ENCODE measurements around the gene SDCBP2.

The SDCBP2 gene, protein sequence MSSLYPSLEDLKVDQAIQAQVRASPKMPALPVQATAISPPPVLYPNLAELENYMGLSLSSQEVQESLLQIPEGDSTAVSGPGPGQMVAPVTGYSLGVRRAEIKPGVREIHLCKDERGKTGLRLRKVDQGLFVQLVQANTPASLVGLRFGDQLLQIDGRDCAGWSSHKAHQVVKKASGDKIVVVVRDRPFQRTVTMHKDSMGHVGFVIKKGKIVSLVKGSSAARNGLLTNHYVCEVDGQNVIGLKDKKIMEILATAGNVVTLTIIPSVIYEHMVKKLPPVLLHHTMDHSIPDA

GRCh38 chr20:1328680-1329330, at the start of gene SDCBP2:
Gene SDCBP2, minus strand, starts transcription at chr20:1329139. Its CDS starts 8,723 bp downstream, at chr20:1320416.
- DNase-seq: no peak

GRCh38 chr20:1378735-1379125, 49.8 kb upstream of the SDCBP2 start:
- DNase-seq: no peak

- no peak for DNase-seq
Observed at GRCh38 chr20:1377984-1378734, 49.2 kb upstream of the SDCBP2 start.

DNA sequence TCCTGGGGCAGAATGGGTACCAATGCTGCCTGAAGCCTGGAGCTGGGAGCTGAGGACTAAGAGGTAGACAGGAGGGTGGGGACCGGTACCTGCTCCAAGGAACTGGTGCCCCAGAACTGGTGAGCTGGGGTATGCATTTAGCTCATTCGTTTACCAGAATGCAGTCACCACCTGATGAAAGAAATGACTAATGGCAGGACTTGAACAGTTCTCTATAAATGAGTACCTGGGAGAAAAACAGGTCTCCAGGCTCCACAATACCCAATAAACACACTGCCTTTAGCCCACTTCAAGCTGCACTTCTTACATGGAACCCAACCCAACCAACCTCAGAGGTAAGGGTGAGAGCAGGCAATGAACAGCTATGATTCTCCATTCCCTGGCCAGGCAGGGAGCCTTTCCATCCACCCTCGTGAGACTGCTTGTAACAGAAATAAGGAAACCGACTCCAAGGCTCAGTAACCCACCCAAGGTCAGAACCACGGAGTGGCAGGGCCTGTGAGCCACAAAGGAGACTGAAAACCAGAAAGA, 48.5 kb upstream of the SDCBP2 start:
- DNase-seq: no peak

GRCh38 chr20:1376408-1377270, 47.7 kb upstream of the SDCBP2 start:
- DNase-seq: no peak

DNA sequence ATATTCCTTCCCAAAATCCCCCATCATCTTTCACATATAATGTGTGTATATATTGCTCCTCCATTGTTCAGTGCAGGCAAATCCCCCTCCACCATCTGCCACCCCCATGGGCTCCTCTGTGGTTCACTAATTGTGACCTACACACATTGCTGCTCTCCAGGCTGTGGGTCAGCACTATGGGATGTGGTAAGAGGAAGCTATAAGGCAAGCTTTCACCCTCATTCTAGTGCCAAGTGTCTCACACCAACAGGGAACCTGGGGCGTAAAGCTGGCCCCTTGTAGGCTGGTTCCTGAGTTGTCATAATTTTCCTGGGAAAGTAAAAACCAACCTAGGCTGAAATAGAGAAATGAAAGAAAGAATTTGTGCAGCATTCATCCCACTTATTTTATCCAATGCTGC, 47.1 kb upstream of the SDCBP2 start:
- no peak for DNase-seq

GRCh38 chr20:1375515-1375914, 46.6 kb upstream of the SDCBP2 start:
- no peak for DNase-seq

GRCh38 chr20:1374246-1374645, 45.3 kb upstream of the SDCBP2 start:
- DNase-seq: no peak

DNA sequence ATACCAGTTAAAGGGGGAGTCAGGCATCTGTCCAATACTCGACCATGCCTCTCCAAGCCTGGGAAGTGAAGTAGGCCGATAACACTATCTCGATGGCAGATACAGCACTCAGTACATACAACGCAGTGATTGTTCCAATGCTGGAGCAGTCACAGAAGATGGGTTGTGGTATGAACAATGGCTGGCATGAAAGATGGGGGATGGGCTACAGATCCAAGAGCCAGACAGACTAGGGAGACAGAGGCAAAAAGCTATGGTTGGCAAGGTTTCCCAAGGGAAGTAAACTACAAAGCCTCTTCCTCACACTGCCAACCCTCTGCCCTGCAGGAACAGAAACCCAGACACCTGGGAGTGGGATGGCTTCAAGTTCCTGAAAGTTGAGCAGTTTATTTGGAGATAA, 44.7 kb upstream of the SDCBP2 start:
- DNase-seq: no peak

GRCh38 chr20:1373036-1373435, 44.1 kb upstream of the SDCBP2 start:
- no peak for DNase-seq

- no peak for DNase-seq
Observed at GRCh38 chr20:1371830-1372539, 43.0 kb upstream of the SDCBP2 start.

DNA sequence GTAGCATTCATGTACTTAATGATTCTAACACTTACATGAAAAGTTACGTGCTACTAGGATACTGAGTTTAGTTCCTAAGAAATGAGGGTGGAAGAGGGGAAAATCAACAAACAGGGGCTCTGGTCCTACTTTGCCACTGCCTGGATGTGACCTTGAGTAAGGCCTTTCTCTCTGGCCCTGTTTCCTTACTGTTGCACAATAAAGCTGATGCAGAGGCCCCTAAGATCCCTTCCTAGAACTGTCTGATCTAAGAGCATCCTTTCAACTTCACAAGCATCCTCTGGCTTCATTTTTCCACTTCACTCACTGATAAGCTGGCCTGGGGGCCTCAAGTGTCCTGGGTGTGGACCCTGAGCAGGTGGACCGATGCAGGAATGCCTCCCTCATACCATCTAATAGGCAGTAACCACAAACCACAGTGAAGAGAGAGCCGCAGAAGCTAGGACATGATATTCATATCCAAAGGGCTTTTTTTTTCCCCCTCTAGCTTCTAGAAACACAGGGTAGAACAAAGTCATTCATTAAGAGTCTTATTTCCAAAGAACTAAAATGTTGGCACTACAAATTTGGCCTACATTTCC, 42.4 kb upstream of the SDCBP2 start:
- DNase-seq: no peak

DNA sequence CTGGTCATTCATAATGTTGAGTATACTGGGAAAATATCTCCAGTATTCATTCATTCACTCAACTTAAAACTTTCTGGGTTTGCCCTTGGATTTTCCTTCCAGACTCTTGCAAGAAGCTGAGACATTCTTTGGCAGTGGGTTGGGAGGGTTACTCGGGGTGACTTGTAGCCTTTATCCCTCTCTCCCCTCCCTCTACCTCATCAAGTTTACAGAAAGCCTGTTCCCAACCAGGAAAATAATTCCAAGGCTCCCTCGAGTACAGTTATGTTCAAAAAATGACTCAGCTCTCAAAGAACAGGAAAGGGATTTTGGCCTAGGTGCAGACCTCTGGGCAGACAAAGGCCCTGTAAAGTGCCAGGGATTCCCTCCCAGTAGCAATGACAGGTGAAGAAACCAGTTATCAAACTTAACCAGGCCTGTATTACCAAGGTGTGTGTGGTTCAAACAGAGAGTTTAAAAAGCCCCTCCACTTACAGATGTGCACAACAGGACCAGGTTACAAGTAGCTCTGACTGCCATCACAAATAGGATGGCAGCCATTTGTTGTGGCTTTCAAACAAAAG, 41.7 kb upstream of the SDCBP2 start:
- DNase-seq: no peak

- DNase-seq: no peak
Observed at GRCh38 chr20:1369970-1370369, 41.0 kb upstream of the SDCBP2 start.

GRCh38 chr20:1368448-1369199, 39.7 kb upstream of the SDCBP2 start:
- DNase-seq: no peak

DNA sequence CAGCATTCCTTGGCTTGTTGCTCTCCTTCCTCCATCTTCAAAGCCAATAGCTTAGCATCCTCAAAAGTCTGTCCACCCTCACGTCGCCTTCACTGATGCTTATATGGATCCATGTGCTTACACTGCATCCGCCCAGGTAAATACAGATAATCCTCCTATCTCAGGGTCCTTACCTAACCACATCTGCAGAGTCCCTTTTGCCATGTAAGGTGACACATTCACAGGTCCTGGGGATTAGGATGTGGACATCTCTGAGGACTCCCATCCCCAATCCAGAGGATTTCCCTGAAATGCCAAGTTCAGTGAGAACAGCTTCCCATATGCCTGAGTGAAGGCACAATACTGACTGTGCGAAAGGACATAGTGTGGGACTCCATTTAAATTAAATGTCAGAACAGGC, 38.5 kb upstream of the SDCBP2 start:
- no peak for DNase-seq

DNA sequence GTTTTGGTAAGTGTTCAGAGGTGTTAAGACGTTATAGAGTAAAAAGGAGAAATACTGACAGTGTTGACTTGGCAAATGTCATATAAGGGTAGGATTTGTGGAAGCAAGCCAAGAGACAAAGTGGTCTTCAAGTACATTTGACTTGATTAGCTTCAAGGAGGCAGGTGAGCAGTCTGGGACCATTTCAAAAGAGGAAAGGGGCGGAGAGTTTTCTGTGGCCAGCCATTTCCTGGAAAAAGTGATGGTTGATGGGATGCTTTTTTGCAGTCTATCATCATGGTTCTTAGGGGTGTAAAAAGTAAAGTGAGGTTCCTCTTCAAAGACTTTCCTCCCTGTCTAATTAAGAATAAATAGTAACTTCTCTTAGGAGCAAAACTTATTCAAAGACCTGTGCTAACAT, 35.2 kb upstream of the SDCBP2 start:
- no peak for DNase-seq

DNA sequence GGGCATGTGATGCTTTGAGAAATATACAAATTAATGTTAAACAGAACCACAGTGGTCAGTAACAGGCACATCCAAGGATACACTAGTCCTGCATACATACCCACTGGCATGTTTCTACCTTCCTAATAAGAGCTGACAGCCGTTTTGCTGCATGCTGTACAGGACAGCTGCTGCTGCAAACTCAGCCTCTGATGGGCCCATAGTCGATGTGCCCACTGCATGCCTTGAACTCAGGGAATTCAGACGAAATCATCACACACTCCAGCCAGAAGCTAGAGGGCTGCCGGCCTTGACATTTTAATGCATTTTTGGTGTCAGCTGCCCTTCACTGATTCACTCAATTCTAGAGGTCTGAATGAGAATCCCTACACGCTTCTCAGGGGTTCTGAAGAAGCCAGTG, 34.6 kb upstream of the SDCBP2 start:
- no peak for DNase-seq

- no peak for DNase-seq
Observed at GRCh38 chr20:1362484-1362883, 33.5 kb upstream of the SDCBP2 start.

- DNase-seq: no peak
Observed at GRCh38 chr20:1360094-1360846, 31.3 kb upstream of the SDCBP2 start.
